ENCODE results near the gene ZC2HC1B.

- TF ChIP-seq EZH2phosphoT487 (IDR thresholded peaks at IDR 0.05; ENCODE audit: insufficient read depth, low read depth) (no peak), EZH2 (IDR thresholded peaks at IDR 0.05; ENCODE audit: insufficient read depth, poor library complexity, severe bottlenecking) (no peak)
These were observed 100.4 kb downstream of the ZC2HC1B start for GRCh38 chr6:143964674-143965081.

Data from GM23248 (cell line).